ENCODE results near the gene PRPF38B. TPM values are rescaled to one million over a fixed set of nuclear protein-coding genes. Genes with fewer than 3 reads are reported as not detected.

PRPF38B gene
- total and polyA plus RNA-seq, 2 of the 8 experiments (the other 6 are each of a cell fraction or from before 2014, with no cell fraction given) = 16.6 to 50.6 TPM

DNA sequence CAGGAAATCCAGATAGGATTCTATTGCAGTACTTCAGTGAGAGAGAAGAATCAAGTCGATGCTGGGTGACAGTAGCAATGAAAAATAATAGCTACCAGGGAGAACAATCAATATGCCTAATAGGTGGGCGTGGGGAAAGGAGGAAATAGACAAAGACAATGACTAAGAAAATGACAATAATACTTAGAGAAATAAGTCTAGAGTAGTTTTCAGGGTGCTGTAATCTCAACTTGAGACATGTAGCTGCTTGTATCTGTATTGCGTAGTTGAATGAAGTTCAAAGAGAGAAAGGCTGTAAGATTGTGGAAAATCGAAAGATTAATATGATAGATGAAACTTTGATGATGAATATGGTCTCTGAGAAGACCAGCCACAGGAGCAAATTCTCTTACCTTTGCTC, 57.0 kb downstream of the PRPF38B start:
- no peaks in the 10 kb centered on the region; the same call in 1 of the 2 replicates for H3K23me2 ChIP-seq (ENCODE audit: low read depth, low read length)
- H3K56ac ChIP-seq (replicated peaks; ENCODE audit: insufficient read length, low read depth, low read length) = no peak overlapping the region
- FAIRE-seq (no peak), DNase-seq (ENCODE audit: low read depth in 1 of 2, low spot score in 2 of 2) (no peak)
- no peak overlapping the region for H3K18ac ChIP-seq (ENCODE audit: extremely low read depth, low read length)
- H2BK20ac ChIP-seq (ENCODE audit: low read length) = no peak overlapping the region
- no peak overlapping the region for H4K5ac ChIP-seq (ENCODE audit: insufficient read length, low read depth, low read length)
- no peak overlapping the region for H2AK5ac ChIP-seq (ENCODE audit: low read depth, low read length)
- H4K20me1 ChIP-seq (replicated peaks in 1 of 2; ENCODE audit: control insufficient read depth in 1 of 2, insufficient read depth in 2 of 2, low read length in 2 of 2) = no peaks in the 10 kb centered on the region
- H3K14ac ChIP-seq (ENCODE audit: insufficient read length) = no peak overlapping the region
- peaks cover 0 to 14% (median 3%) of the 10 kb centered on the region in 4 experiments; a peak in 2 of 8 replicates for H3K36me3 ChIP-seq (ENCODE audit: control insufficient read depth in 2 of 4, insufficient read depth in 4 of 4, low read length in 3 of 4)
- no peak overlapping the region for H2BK12ac ChIP-seq (ENCODE audit: low read depth, low read length)
- H3K9ac ChIP-seq (replicated peaks in 1 of 4; ENCODE audit: extremely low read depth in 1 of 4, low read depth in 3 of 4, low read length in 3 of 4) = no peak overlapping the region
- no peak overlapping the region for H3K23ac ChIP-seq (ENCODE audit: insufficient read length)
- no peaks in the 10 kb centered on the region for H3K79me1 ChIP-seq (ENCODE audit: low read depth, low read length)
- H3K79me2 ChIP-seq (ENCODE audit: control insufficient read depth in 1 of 2, insufficient read depth in 2 of 2, low read length in 2 of 2) = peaks cover 0 to 22% of the 10 kb centered on the region in 2 experiments; a peak in 2 of 4 replicates
- H2AFZ ChIP-seq (ENCODE audit: low read length) = no peak overlapping the region
- H3K4me2 ChIP-seq (ENCODE audit: insufficient read depth in 1 of 2, low read depth in 2 of 2, low read length in 2 of 2) = no peak overlapping the region
- H3K4me3 ChIP-seq (ENCODE audit: extremely low read depth in 1 of 4, insufficient read depth in 2 of 4, low read depth in 3 of 4, low read length in 4 of 4) = no peak overlapping the region
- no peak overlapping the region for H4K8ac ChIP-seq (ENCODE audit: extremely low read depth, insufficient read depth, low read length)
- H2BK5ac ChIP-seq (ENCODE audit: low read depth, low read length) = no peak overlapping the region
- no peak overlapping the region for H2BK15ac ChIP-seq (ENCODE audit: low read length)
- no peak overlapping the region for H3K4ac ChIP-seq (replicated peaks; ENCODE audit: insufficient read length, low read depth, low read length)
- no peaks in the 10 kb centered on the region; a peak in 1 of 7 replicates for H3K4me1 ChIP-seq (replicated peaks in 1 of 4; ENCODE audit: control insufficient read depth in 3 of 4, insufficient read depth in 4 of 4, low read length in 3 of 4)
- no peak overlapping the region for H4K91ac ChIP-seq (replicated peaks; ENCODE audit: insufficient read length, low read length)
- no peaks in the 10 kb centered on the region for H3K9me3 ChIP-seq (ENCODE audit: insufficient read depth in 2 of 2, low read depth in 1 of 2, low read length in 1 of 2)
- H3K27ac ChIP-seq (ENCODE audit: low read depth, low read length) = no peak overlapping the region
- no peak overlapping the region for H2BK120ac ChIP-seq (replicated peaks; ENCODE audit: low read depth, low read length)
- WGBS, 2 experiments (ENCODE audit: extremely low coverage in 1 of 2, insufficient coverage in 1 of 2, insufficient read length in 1 of 2, insufficient replicate concordance in 2 of 2, low coverage in 1 of 2, low lambda C conversion rate in 2 of 2, missing lambda C conversion rate in 1 of 2) = 87 to 100% methylated on average over 2 to 4 of the region's 4 CpGs
- POLR2A ChIA-PET (ENCODE audit: partially characterized antibody) = no interaction called here
- CTCF ChIA-PET (ENCODE audit: partially characterized antibody) = no interaction called here
- peaks cover 0 to 4% (median 0%) of the 10 kb centered on the region in 4 experiments; a peak in 3 of 7 replicates for H3K27me3 ChIP-seq (replicated peaks in 1 of 4; ENCODE audit: control insufficient read depth in 3 of 4, extremely low read depth in 1 of 4, insufficient read depth in 3 of 4, low read length in 3 of 4)
- no peak for TF ChIP-seq TCF12 (IDR thresholded peaks at IDR 0.05; ENCODE audit: low read depth, low read length)
- TF ChIP-seq SRF (IDR thresholded peaks at IDR 0.05; ENCODE audit: low read depth, low read length) = no peak
- no peak for TF ChIP-seq ZNF274 (IDR thresholded peaks at IDR 0.05; ENCODE audit: borderline replicate concordance, extremely low read depth, low read length)
- no peak for TF ChIP-seq SIRT6 (IDR thresholded peaks at IDR 0.05; ENCODE audit: low read length)
- TF ChIP-seq, protein P1, sequence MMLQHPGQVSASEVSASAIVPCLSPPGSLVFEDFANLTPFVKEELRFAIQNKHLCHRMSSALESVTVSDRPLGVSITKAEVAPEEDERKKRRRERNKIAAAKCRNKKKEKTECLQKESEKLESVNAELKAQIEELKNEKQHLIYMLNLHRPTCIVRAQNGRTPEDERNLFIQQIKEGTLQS (IDR thresholded peaks at IDR 0.05; ENCODE audit: insufficient read depth, low read depth, low read length) = no peak
- no peak for TF ChIP-seq JUN (IDR thresholded peaks at IDR 0.05; ENCODE audit: low read depth, low read length)
- TF ChIP-seq, protein P2, sequence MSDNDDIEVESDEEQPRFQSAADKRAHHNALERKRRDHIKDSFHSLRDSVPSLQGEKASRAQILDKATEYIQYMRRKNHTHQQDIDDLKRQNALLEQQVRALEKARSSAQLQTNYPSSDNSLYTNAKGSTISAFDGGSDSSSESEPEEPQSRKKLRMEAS (IDR thresholded peaks at IDR 0.05) = no peak
- no peak for TF ChIP-seq KDM5A (IDR thresholded peaks at IDR 0.05; ENCODE audit: low read length)
- TF ChIP-seq SP2 (IDR thresholded peaks at IDR 0.05; ENCODE audit: low read length) = no peak
- TF ChIP-seq NRF1 (IDR thresholded peaks at IDR 0.05; ENCODE audit: low read depth, low read length) = no peak
- no peak for TF ChIP-seq CBX5 (IDR thresholded peaks at IDR 0.05; ENCODE audit: low read depth, low read length)
- no peak for TF ChIP-seq POU5F1 (IDR thresholded peaks at IDR 0.05; ENCODE audit: low read depth, low read length)
- no peak for TF ChIP-seq RNF2 (IDR thresholded peaks at IDR 0.05; ENCODE audit: borderline replicate concordance, low read depth, low read length, missing control alignments, poor library complexity, severe bottlenecking)
- no peak for TF ChIP-seq CHD2 (IDR thresholded peaks at IDR 0.05; ENCODE audit: low read length)
- TF ChIP-seq BCL11A (IDR thresholded peaks at IDR 0.05; ENCODE audit: low read depth in 2 of 2, low read length in 2 of 2) = no peak

All from H1 (cell line).